Measurements from ENCODE around the gene KIAA1217. TPM values are rescaled to one million over a fixed set of nuclear protein-coding genes. Genes with fewer than 3 reads are reported as not detected.
A peak's percentile ranks its signal among the peaks of the same experiment; 100 is the strongest.

The KIAA1217 gene
- total and polyA plus RNA-seq, 2 of the 8 experiments (the other 6 are each of a cell fraction or from before 2014, with no cell fraction given), result 4.5 to 15.6 TPM

DNA sequence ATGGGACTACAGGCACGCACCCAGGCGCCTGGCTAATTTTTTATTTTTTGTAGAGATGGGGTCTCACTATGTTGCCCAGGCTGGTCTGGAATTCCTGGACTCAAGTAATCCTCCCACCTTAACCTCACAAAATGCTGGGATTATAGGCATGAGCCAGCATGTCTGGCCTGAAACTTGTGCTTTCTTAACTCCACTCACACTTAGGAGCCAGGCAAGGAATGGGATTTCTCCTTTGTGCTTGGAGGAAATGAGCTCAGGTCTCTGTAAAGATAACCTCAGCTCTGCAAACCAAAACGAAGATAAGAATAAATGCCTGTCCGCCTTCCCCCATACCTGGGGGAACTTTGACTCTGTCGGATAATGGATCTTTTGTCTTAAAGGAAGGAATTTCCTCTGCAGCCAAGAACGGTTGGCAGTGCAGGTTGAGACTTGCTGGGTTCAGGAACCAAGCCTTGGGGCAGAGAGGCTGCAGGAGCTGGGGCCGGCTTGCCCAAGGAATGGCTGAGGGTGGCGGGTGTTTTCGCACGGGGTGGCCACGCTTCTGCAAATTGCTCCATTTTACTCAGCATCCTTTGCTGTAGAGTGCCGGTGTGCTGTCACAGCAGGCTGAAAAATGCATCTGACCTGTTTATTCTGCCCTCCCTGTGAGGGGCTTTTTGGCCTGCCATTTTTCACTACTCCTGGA lies 174.2 kb downstream of the KIAA1217 start:
- no peak overlapping the region; a peak in 2 of 7 replicates for H3K9ac ChIP-seq (replicated peaks in 1 of 4; ENCODE audit: extremely low read depth in 1 of 4, low read depth in 3 of 4, low read length in 3 of 4)
- H3K18ac ChIP-seq (ENCODE audit: extremely low read depth, low read length), result 0 out of 2 replicates have a peak overlapping the region, but pooled peaks have one; percentile 14
- H3K4me2 ChIP-seq (ENCODE audit: insufficient read depth in 1 of 2, low read depth in 2 of 2, low read length in 2 of 2), result peak overlapping the region in 1 of 2 experiments; percentile 9; a peak in 1 of 4 replicates
- peak overlapping the region; percentile 78; the same call in 1 of the 2 replicates for H2BK5ac ChIP-seq (ENCODE audit: low read depth, low read length)
- H3K27me3 ChIP-seq (replicated peaks in 1 of 4; ENCODE audit: control insufficient read depth in 3 of 4, extremely low read depth in 1 of 4, insufficient read depth in 3 of 4, low read length in 3 of 4), result no peaks in the 10 kb centered on the region
- peak overlapping the region; percentile 33; the same call in 1 of the 2 replicates for H3K27ac ChIP-seq (ENCODE audit: low read depth, low read length)
- 0 out of 2 replicates have a peak overlapping the region, but pooled peaks have one; percentile 34 for H2BK20ac ChIP-seq (ENCODE audit: low read length)
- H3K4me1 ChIP-seq (replicated peaks in 1 of 4; ENCODE audit: control insufficient read depth in 3 of 4, insufficient read depth in 4 of 4, low read length in 3 of 4), result peaks cover 6 to 16% (median 11%) of the 10 kb centered on the region in 4 experiments
- H4K8ac ChIP-seq (ENCODE audit: extremely low read depth, insufficient read depth, low read length), result no peak overlapping the region
- no peak overlapping the region for H3K14ac ChIP-seq (ENCODE audit: insufficient read length)
- H3K36me3 ChIP-seq (ENCODE audit: control insufficient read depth in 2 of 4, insufficient read depth in 4 of 4, low read length in 3 of 4), result no peaks in the 10 kb centered on the region
- no peaks in the 10 kb centered on the region for H3K9me3 ChIP-seq (ENCODE audit: insufficient read depth in 2 of 2, low read depth in 1 of 2, low read length in 1 of 2)
- no peaks in the 10 kb centered on the region for H4K20me1 ChIP-seq (replicated peaks in 1 of 2; ENCODE audit: control insufficient read depth in 1 of 2, insufficient read depth in 2 of 2, low read length in 2 of 2)
- no peak overlapping the region for H3K23ac ChIP-seq (ENCODE audit: insufficient read length)
- no peak overlapping the region for H3K4ac ChIP-seq (replicated peaks; ENCODE audit: insufficient read length, low read depth, low read length)
- H2AFZ ChIP-seq (ENCODE audit: low read length), result no peak overlapping the region
- H3K79me1 ChIP-seq (ENCODE audit: low read depth, low read length), result peaks cover 3% of the 10 kb centered on the region; the same call in 1 of the 2 replicates
- no peak overlapping the region for H2BK120ac ChIP-seq (replicated peaks; ENCODE audit: low read depth, low read length)
- TF ChIP-seq EZH2 (IDR thresholded peaks at IDR 0.05; ENCODE audit: low read depth, low read length, severe bottlenecking), result no peak
- TF ChIP-seq, protein P1, sequence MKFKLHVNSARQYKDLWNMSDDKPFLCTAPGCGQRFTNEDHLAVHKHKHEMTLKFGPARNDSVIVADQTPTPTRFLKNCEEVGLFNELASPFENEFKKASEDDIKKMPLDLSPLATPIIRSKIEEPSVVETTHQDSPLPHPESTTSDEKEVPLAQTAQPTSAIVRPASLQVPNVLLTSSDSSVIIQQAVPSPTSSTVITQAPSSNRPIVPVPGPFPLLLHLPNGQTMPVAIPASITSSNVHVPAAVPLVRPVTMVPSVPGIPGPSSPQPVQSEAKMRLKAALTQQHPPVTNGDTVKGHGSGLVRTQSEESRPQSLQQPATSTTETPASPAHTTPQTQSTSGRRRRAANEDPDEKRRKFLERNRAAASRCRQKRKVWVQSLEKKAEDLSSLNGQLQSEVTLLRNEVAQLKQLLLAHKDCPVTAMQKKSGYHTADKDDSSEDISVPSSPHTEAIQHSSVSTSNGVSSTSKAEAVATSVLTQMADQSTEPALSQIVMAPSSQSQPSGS (IDR thresholded peaks at IDR 0.05; ENCODE audit: low read length), result no peak
- TF ChIP-seq CHD2 (IDR thresholded peaks at IDR 0.05; ENCODE audit: low read length), result no peak
- 0 out of 2 replicates have a peak, but pooled peaks have one; percentile 9 for TF ChIP-seq TAF1 (IDR thresholded peaks at IDR 0.05; ENCODE audit: low read depth, low read length)
- TF ChIP-seq KDM1A (IDR thresholded peaks at IDR 0.05; ENCODE audit: borderline replicate concordance, low read length), result peak; percentile 63; the same call in 1 of the 2 replicates
- FAIRE-seq (no peak), DNase-seq (ENCODE audit: low read depth in 1 of 2, low spot score in 2 of 2) (no peak)
- WGBS, 2 experiments (ENCODE audit: extremely low coverage in 1 of 2, insufficient coverage in 1 of 2, insufficient read length in 1 of 2, insufficient replicate concordance in 2 of 2, low coverage in 1 of 2, low lambda C conversion rate in 2 of 2, missing lambda C conversion rate in 1 of 2), result 76% methylated on average over 12 of the region's 12 CpGs; no CpG with 5 or more reads in 1 of the 2 experiments
- ChIA-PET CTCF (ENCODE audit: partially characterized antibody) (interaction anchor here (0.8 to 3.3 kb wide), 24 partner anchors 8 to 940 kb away, joined by 3 to 29 read pairs (median 4); no protein-coding TSS in a partner anchor), POLR2A (ENCODE audit: partially characterized antibody) (interaction anchor here (0.8 to 1.5 kb wide), 4 partner anchors 10 to 174 kb away, joined by 3 to 4 read pairs (median 4); partner anchors contain the start of gene KIAA1217)
- no peaks in the 10 kb centered on the region for H3K79me2 ChIP-seq (ENCODE audit: control insufficient read depth in 1 of 2, insufficient read depth in 2 of 2, low read length in 2 of 2)
- H4K91ac ChIP-seq (replicated peaks; ENCODE audit: insufficient read length, low read length), result peak overlapping the region; percentile 3
- H4K5ac ChIP-seq (ENCODE audit: insufficient read length, low read depth, low read length), result no peak overlapping the region
- H3K23me2 ChIP-seq (ENCODE audit: low read depth, low read length), result no peaks in the 10 kb centered on the region
- no peak overlapping the region for H3K4me3 ChIP-seq (ENCODE audit: extremely low read depth in 1 of 4, insufficient read depth in 2 of 4, low read depth in 3 of 4, low read length in 4 of 4)
- 0 out of 2 replicates have a peak overlapping the region, but pooled peaks have one; percentile 21 for H2BK15ac ChIP-seq (ENCODE audit: low read length)
- H3K56ac ChIP-seq (replicated peaks; ENCODE audit: insufficient read length, low read depth, low read length), result no peak overlapping the region
- H2BK12ac ChIP-seq (ENCODE audit: low read depth, low read length), result peak overlapping the region; percentile 89; the same call in 1 of the 2 replicates
- no peak overlapping the region for H2AK5ac ChIP-seq (ENCODE audit: low read depth, low read length)

Measured in H1 (cell line).